Gastroesophageal sphincter (tissue), 4 donors: ENCODE data around the gene ERCC2. TPM values are rescaled to one million over a fixed set of nuclear protein-coding genes. Genes with fewer than 3 reads are reported as not detected.
"Not testable (repeated sequence)": the region's sequence is repeated elsewhere in the genome, so short reads cannot be mapped to it uniquely, and the experiment has no call there.

ENCODE experiments used
- ATAC-seq: fragments of 150-250 bp; one replicate; pipeline ENCODE4 v1.9.1; 2016; ENCODE audit warnings: mild to moderate bottlenecking, moderate library complexity
- H3K27ac ChIP-seq, 4 donors: fragments of 200-600 bp; sonication (generic) in 3 of 4; 1 replicate in 3 of 4; 2 replicates in 1 of 4; pipeline ENCODE4 v1.5.1; 2016 to 2019
- H3K27me3 ChIP-seq: fragments of 200-600 bp; sonication (generic); one replicate; pipeline ENCODE4 v1.5.1; 2019
- H3K36me3 ChIP-seq, 2 donors: fragments of 200-600 bp; sonication (generic); one replicate each; pipeline ENCODE4 v1.5.1; 2019; ENCODE audit warnings: control low read depth in 1 of 2
- H3K4me1 ChIP-seq, 3 donors: fragments of 200-600 bp; sonication (generic); 1 replicate in 2 of 3; 2 replicates in 1 of 3; pipeline ENCODE4 v1.5.1; 2016 to 2019; ENCODE audit warnings: control low read depth in 2 of 3
- H3K4me3 ChIP-seq, 2 donors: fragments of 200-600 bp; sonication (generic); one replicate each; pipeline ENCODE4 v1.5.1; 2019; ENCODE audit warnings: mild to moderate bottlenecking in 1 of 2, moderate library complexity in 1 of 2
- H3K9me3 ChIP-seq, 3 donors: fragments of 200-600 bp; sonication (generic); one replicate each; pipeline ENCODE4 v1.5.1; 2017 to 2019; ENCODE audit warnings: control low read depth in 2 of 3
- EP300 ChIP-seq: sonication (generic); formaldehyde crosslinking; IDR thresholded peaks from one replicate; pipeline ENCODE4 v1.6.1; 2017; ENCODE audit warnings: antibody characterized with exemption, mild to moderate bottlenecking
- POLR2A ChIP-seq, 2 donors: fragments of 450-650 bp; IDR thresholded peaks; one replicate each; pipeline ENCODE4 v1.6.1; 2017; ENCODE audit warnings: antibody characterized with exemption in 2 of 2, mild to moderate bottlenecking in 2 of 2, moderate library complexity in 1 of 2
- POLR2AphosphoS5 ChIP-seq: sonication (generic); formaldehyde crosslinking; IDR thresholded peaks from one replicate; pipeline ENCODE4 v1.6.1; 2017; ENCODE audit warnings: antibody characterized with exemption
- WGBS, 2 donors: methylation state at CpG; one replicate each; pipeline ENCODE4 v1.1.5; 2018; ENCODE audit warnings: low coverage in 1 of 2; 5-methylcytosine and 5-hydroxymethylcytosine counted together
- total RNA-seq, 4 donors: library from RNA; depleted of rRNA; stranded (reverse); fragments of >200 nt; gene quantifications; one replicate each; pipeline ENCODE4 v1.1.0, GENCODE V29; 2016
- TF ChIP-seq, protein P1 (sequence below), 4 experiments: fragments of 200-600 bp in 2 of 4; fragments of 450-650 bp in 2 of 4; sonication (generic) in 1 of 4; IDR thresholded peaks; one replicate each; pipeline ENCODE4 v1.5.1; 2017 to 2019; ENCODE audit warnings: antibody characterized with exemption in 4 of 4, mild to moderate bottlenecking in 2 of 4, moderate library complexity in 2 of 4

The ERCC2 gene
- total RNA-seq, 4 donors from 2014 or later: 7.1 to 18.8 (median 12.5) TPM

DNA sequence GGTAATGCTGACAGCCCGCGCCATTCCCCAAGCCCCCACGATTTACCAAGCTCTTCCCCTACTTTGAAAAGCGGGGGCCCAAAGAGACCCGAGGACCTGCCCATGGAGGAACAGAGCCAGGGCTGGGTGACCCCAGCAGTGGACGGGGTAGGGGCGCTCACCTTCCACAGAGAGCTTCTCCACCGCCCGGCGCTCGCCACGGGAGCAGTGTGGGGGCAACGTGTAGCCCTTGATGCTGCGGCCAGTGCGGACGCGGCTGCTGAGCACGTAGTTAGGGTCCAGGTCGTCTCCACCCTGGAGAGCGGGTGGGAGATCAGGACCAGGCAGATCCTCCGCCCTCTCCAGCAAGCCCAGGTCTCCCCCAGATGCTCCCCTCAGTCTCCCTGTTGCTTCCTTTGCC, 55.1 kb downstream of the ERCC2 start:
- 52 to 83% methylated on average over 1 to 4 of the region's 21 CpGs for WGBS, 2 donors
- ATAC-seq: no peak
- H3K36me3 ChIP-seq: no peaks in the 10 kb centered on the region

DNA sequence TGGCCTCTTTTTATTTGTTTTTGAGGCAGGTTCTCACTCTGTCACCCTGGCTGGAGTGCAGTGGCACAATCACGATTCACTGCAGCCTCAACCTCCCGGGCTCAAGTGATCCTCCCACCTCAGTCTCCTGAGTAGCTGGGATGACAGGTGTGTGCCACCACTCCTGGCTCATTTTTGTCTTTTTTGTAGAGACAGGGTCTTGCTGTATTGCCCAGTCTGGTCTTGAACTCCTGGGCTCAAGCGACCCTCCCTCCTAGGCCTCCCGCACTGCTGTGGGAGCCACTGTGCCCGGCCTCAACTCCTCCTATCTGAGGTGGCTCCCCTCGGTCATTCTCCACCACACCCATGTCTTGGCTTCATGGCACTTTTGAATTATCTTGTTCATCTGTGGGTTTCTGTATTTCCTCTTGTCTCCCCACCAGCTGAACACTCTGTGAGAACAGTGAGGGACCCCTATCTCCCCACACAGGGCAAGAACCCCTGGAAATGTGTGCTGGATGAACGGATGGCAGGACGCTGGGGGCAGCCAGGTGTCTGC, 55.6 kb downstream of the ERCC2 start:
- Histone ChIP-seq H3K4me1 (peaks cover 0 to 5% (median 0%) of the 10 kb centered on the region in 3 donors), H3K36me3 (no peaks in the 10 kb centered on the region), H3K27ac (no peak overlapping the region), H3K27me3 (no peaks in the 10 kb centered on the region), H3K4me3 (no peak overlapping the region), H3K9me3 (no peaks in the 10 kb centered on the region)
- WGBS, 2 donors: 73 to 78% methylated on average over 3 to 7 of the region's 8 CpGs
- ATAC-seq: no peak
- TF ChIP-seq EP300 (no peak), POLR2A (IDR thresholded peaks at IDR 0.05) (no peak)

More for the DNA sequence above, 55.1 kb downstream of the ERCC2 start:
- no peaks in the 10 kb centered on the region for H3K27me3 ChIP-seq
- no peak overlapping the region for H3K4me3 ChIP-seq
- TF ChIP-seq POLR2A (IDR thresholded peaks at IDR 0.05) (no peak), EP300 (no peak), POLR2AphosphoS5 (no peak)
- TF ChIP-seq, protein P1, sequence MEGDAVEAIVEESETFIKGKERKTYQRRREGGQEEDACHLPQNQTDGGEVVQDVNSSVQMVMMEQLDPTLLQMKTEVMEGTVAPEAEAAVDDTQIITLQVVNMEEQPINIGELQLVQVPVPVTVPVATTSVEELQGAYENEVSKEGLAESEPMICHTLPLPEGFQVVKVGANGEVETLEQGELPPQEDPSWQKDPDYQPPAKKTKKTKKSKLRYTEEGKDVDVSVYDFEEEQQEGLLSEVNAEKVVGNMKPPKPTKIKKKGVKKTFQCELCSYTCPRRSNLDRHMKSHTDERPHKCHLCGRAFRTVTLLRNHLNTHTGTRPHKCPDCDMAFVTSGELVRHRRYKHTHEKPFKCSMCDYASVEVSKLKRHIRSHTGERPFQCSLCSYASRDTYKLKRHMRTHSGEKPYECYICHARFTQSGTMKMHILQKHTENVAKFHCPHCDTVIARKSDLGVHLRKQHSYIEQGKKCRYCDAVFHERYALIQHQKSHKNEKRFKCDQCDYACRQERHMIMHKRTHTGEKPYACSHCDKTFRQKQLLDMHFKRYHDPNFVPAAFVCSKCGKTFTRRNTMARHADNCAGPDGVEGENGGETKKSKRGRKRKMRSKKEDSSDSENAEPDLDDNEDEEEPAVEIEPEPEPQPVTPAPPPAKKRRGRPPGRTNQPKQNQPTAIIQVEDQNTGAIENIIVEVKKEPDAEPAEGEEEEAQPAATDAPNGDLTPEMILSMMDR (IDR thresholded peaks at IDR 0.05): no peak
- no peak overlapping the region for H3K27ac ChIP-seq
- H3K9me3 ChIP-seq: no peaks in the 10 kb centered on the region
- H3K4me1 ChIP-seq: peaks cover 0 to under 1% (median 0%) of the 10 kb centered on the region in 3 donors

DNA sequence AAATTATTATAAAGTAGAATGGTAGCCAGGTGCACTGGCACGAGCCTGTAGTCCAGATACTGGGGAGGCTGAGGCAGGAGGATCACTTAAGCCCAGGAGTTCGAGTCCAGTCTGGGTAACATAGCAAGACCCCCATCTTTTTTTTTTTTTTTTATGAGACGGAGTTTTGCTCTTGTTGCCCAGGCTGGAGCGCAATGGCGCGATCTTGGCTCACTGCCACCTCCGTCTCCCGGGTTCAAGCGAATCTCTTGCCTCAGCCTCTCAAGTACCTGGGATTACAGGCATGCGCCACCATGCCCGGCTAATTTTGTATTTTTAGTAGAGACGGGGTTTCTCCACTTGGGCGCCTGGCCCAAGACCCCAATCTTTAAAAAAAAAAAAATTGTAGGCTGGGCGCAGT, 58.1 kb downstream of the ERCC2 start:
- not testable (repeated sequence) for H3K4me3 ChIP-seq, H3K27ac ChIP-seq, H3K27me3 ChIP-seq, H3K4me1 ChIP-seq, ATAC-seq, H3K9me3 ChIP-seq, H3K36me3 ChIP-seq
- 79 to 91% methylated on average over 3 to 5 of the region's 14 CpGs for WGBS, 2 donors

DNA sequence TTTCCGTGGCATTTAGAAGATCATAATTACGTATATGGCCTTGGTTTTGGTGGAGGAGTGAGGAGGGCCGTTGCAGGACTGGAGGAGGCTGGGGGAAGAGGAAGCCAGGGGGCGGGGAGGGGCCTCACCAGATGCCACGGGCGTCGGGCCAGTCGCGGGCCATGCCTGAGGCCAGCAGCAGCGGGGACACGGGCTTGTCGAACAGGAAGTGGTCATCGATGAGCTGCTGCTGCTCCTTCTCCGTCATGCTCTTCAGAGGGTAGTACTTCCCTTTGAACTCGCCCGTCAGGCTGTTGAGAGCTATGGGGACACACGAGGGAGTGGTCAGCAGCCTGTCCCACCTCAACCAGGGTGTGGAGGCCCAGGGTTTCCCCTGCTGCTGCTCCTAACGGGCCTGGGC, 58.8 kb downstream of the ERCC2 start:
- no peaks in the 10 kb centered on the region for H3K9me3 ChIP-seq
- H3K27me3 ChIP-seq: peaks cover 9% of the 10 kb centered on the region
- no peaks in the 10 kb centered on the region for H3K36me3 ChIP-seq
- H3K27ac ChIP-seq: no peak overlapping the region
- WGBS, 2 donors: 52 to 60% methylated on average over 1 to 12 of the region's 18 CpGs
- TF ChIP-seq POLR2A (IDR thresholded peaks at IDR 0.05): no peak
- TF ChIP-seq, protein P1 (IDR thresholded peaks at IDR 0.05): no peak
- no peak for TF ChIP-seq EP300
- no peak for TF ChIP-seq POLR2AphosphoS5
- H3K4me3 ChIP-seq: no peak overlapping the region
- H3K4me1 ChIP-seq: peaks cover 0 to 8% (median 0%) of the 10 kb centered on the region in 3 donors
- ATAC-seq: no peak

DNA sequence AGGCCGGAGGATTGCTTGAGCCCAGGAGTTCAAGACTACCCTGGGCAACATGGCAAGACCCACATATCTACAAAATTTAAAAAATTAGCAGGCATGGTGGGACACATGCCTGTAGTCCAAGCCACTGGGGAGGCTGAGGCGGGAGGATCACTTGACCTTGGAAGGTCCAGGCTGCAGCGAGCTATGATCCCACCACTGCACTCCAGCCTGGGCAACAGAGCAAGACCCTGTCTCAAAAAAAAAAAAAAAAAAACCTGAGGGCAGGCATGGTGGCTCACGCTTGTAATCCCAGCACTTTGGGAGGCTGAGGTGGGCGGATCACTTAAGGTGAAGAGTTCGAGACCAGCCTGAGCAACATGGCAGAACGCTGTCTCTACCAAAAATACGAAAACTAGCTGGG, 61.1 kb downstream of the ERCC2 start:
- H3K9me3 ChIP-seq, H3K27me3 ChIP-seq: not testable (repeated sequence)

DNA sequence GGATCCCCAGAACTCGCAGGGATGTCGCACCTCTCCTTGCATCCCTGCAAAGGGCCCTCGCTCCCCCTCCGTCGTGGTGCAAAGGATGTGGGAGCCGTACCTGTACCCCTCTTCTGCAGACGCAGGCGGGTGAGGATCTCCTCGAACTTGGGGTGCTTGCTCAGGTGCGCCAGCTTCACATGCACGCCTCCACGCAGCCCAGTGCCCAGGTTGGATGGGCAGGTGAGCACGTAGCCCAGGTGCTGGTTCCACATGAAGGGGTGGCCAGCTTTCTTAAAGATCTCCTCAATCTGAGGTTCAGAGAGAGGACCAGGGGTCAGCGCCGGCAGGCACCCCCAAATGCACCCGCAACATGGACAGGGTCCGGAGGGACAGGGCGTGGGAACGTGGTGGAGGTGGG, 63.0 kb downstream of the ERCC2 start:
- TF ChIP-seq EP300: no peak
- TF ChIP-seq POLR2A (IDR thresholded peaks at IDR 0.05): no peak
- TF ChIP-seq, protein P1 (IDR thresholded peaks at IDR 0.05): no peak
- TF ChIP-seq POLR2AphosphoS5: no peak
- H3K4me3 ChIP-seq: no peak overlapping the region
- H3K9me3 ChIP-seq: no peaks in the 10 kb centered on the region
- peaks cover 0 to 9% of the 10 kb centered on the region in 2 donors for H3K36me3 ChIP-seq
- 40% methylated on average over 1 of the region's 19 CpGs; no CpG with 5 or more reads in 1 of the 2 donors for WGBS, 2 donors
- H3K4me1 ChIP-seq: peaks cover 0 to 13% (median 0%) of the 10 kb centered on the region in 3 donors
- H3K27ac ChIP-seq: no peak overlapping the region
- ATAC-seq: no peak
- H3K27me3 ChIP-seq: peaks cover 9% of the 10 kb centered on the region

More for the DNA sequence above, 61.1 kb downstream of the ERCC2 start:
- 91% methylated on average over 6 of the region's 8 CpGs; no CpG with 5 or more reads in 1 of the 2 donors for WGBS, 2 donors
- not testable (repeated sequence) for H3K4me3 ChIP-seq, H3K27ac ChIP-seq, H3K36me3 ChIP-seq, ATAC-seq
- H3K4me1 ChIP-seq: peaks cover 0 to 13% (median 0%) of the 10 kb centered on the region in 3 donors
